H7 (cell line): ENCODE measurements around the gene MRPL32. TPM values are rescaled to one million over a fixed set of nuclear protein-coding genes. Genes with fewer than 3 reads are reported as not detected.
"Not testable (repeated sequence)": the region's sequence is repeated elsewhere in the genome, so short reads cannot be mapped to it uniquely, and the experiment has no call there.

Experiments used
- DNase-seq: peaks from one replicate; pipeline ENCODE4 v3.0.0; 2012
- H3K27me3 ChIP-seq: 2 replicates; pipeline ENCODE4 v1.6.0; 2011; ENCODE audit warnings: mild to moderate bottlenecking, low read length; ENCODE audit not compliant: control insufficient read depth, insufficient read depth
- H3K36me3 ChIP-seq: replicated peaks from 2 replicates; pipeline ENCODE4 v1.5.1; 2011; ENCODE audit warnings: low read length; ENCODE audit not compliant: control insufficient read depth, insufficient read depth
- H3K4me3 ChIP-seq: 2 replicates; pipeline ENCODE4 v1.5.1; 2011; ENCODE audit warnings: low read depth, mild to moderate bottlenecking, control low read depth, low read length, moderate library complexity; ENCODE audit not compliant: insufficient read depth
- total RNA-seq: library from RNA; depleted of rRNA; stranded (reverse); fragments of >200 nt; shearing (Covaris generic); gene quantifications from 2 replicates; pipeline ENCODE4 v1.2.3, GENCODE V29; 2014; rRNA removed

Gene MRPL32
- total RNA-seq, result 89.8 and 95.0 TPM in 2 replicates

GRCh38 chr7:42931834-42932651 is at the start of gene MRPL32, which contains the start of gene PSMA2:
Gene MRPL32, plus strand, starts transcription at chr7:42932376. Its CDS starts 11 bp downstream, at chr7:42932387.
Gene PSMA2, minus strand, starts transcription at chr7:42932174. Its CDS starts 16 bp downstream, at chr7:42932158.
- Histone ChIP-seq H3K36me3 (peaks cover 18% of the 10 kb centered on the region), H3K4me3 (peak within 1 kb of the TSS; percentile 83), H3K27me3 (no peaks in the 10 kb centered on the region)
- peak; percentile 91 for DNase-seq

- no peak overlapping the region for H3K4me3 ChIP-seq
- DNase-seq, result peak; percentile 45
- no peaks in the 10 kb centered on the region; the same call in none of the 2 replicates for H3K36me3 ChIP-seq
- H3K27me3 ChIP-seq, result no peaks in the 10 kb centered on the region
Observed at GRCh38 chr7:42883950-42884349, 48.2 kb upstream of the MRPL32 start.

GRCh38 chr7:42885183-42885582 is 47.0 kb upstream of the MRPL32 start:
- H3K27me3 ChIP-seq, DNase-seq, H3K4me3 ChIP-seq, H3K36me3 ChIP-seq: not testable (repeated sequence)

GRCh38 chr7:42886129-42886528 is 46.0 kb upstream of the MRPL32 start:
- H3K36me3 ChIP-seq, result no peaks in the 10 kb centered on the region; the same call in none of the 2 replicates
- peak; percentile 18 for DNase-seq
- no peaks in the 10 kb centered on the region for H3K27me3 ChIP-seq
- H3K4me3 ChIP-seq, result no peak overlapping the region

- DNase-seq, result no peak
- no peaks in the 10 kb centered on the region for H3K27me3 ChIP-seq
- no peak overlapping the region for H3K4me3 ChIP-seq
- H3K36me3 ChIP-seq, result no peaks in the 10 kb centered on the region; the same call in none of the 2 replicates
Observed at GRCh38 chr7:42886893-42887505, 45.2 kb upstream of the MRPL32 start.

- no peaks in the 10 kb centered on the region for H3K27me3 ChIP-seq
- DNase-seq, result no peak
- no peak overlapping the region for H3K4me3 ChIP-seq
- no peaks in the 10 kb centered on the region for H3K36me3 ChIP-seq
Observed at GRCh38 chr7:42893346-42894240, 38.6 kb upstream of the MRPL32 start.

- DNase-seq, result no peak
- H3K36me3 ChIP-seq, result no peaks in the 10 kb centered on the region
- no peak overlapping the region for H3K4me3 ChIP-seq
Observed at GRCh38 chr7:42900842-42901241, 31.3 kb upstream of the MRPL32 start.

GRCh38 chr7:42902331-42902730 is 29.8 kb upstream of the MRPL32 start:
- Histone ChIP-seq H3K27me3 (no peaks in the 10 kb centered on the region), H3K4me3 (no peak overlapping the region), H3K36me3 (no peaks in the 10 kb centered on the region)
- no peak for DNase-seq

More at GRCh38 chr7:42900842-42901241, 31.3 kb upstream of the MRPL32 start:
- no peaks in the 10 kb centered on the region for H3K27me3 ChIP-seq

- Histone ChIP-seq H3K4me3 (no peak overlapping the region), H3K36me3 (no peaks in the 10 kb centered on the region; the same call in 1 of the 2 replicates), H3K27me3 (no peaks in the 10 kb centered on the region)
- DNase-seq, result no peak
Observed at GRCh38 chr7:42906181-42906580, 26.0 kb upstream of the MRPL32 start.

- DNase-seq, result no peak
- no peak overlapping the region for H3K4me3 ChIP-seq
- H3K27me3 ChIP-seq, result no peaks in the 10 kb centered on the region
Observed at GRCh38 chr7:42907316-42907715, 24.9 kb upstream of the MRPL32 start.

GRCh38 chr7:42910306-42910705 is 21.9 kb upstream of the MRPL32 start:
- no peak for DNase-seq
- no peaks in the 10 kb centered on the region for H3K27me3 ChIP-seq
- no peaks in the 10 kb centered on the region; the same call in 1 of the 2 replicates for H3K36me3 ChIP-seq
- no peak overlapping the region for H3K4me3 ChIP-seq

More at GRCh38 chr7:42907316-42907715, 24.9 kb upstream of the MRPL32 start:
- H3K36me3 ChIP-seq, result no peaks in the 10 kb centered on the region; the same call in 1 of the 2 replicates

GRCh38 chr7:42911454-42912447 is 20.4 kb upstream of the MRPL32 start, which contains the start of gene C7orf25:
Gene C7orf25, minus strand, starts transcription at chr7:42912070. Its CDS starts 1,170 bp downstream, at chr7:42910900.
- no peaks in the 10 kb centered on the region for H3K27me3 ChIP-seq
- H3K4me3 ChIP-seq, result peak within 1 kb of the TSS; percentile 57
- peak; percentile 97 for DNase-seq
- H3K36me3 ChIP-seq, result peaks cover 5% of the 10 kb centered on the region

GRCh38 chr7:42913591-42913990 is 18.6 kb upstream of the MRPL32 start:
- Histone ChIP-seq H3K36me3 (peaks cover 12% of the 10 kb centered on the region), H3K27me3 (no peaks in the 10 kb centered on the region), H3K4me3 (no peak overlapping the region)
- no peak for DNase-seq
